ENCODE data around the gene OR10V1. TPM values are rescaled to one million over a fixed set of nuclear protein-coding genes. Genes with fewer than 3 reads are reported as not detected.

OR10V1 gene, protein sequence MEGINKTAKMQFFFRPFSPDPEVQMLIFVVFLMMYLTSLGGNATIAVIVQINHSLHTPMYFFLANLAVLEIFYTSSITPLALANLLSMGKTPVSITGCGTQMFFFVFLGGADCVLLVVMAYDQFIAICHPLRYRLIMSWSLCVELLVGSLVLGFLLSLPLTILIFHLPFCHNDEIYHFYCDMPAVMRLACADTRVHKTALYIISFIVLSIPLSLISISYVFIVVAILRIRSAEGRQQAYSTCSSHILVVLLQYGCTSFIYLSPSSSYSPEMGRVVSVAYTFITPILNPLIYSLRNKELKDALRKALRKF
- total RNA-seq = not detected in 2 replicates

DNA sequence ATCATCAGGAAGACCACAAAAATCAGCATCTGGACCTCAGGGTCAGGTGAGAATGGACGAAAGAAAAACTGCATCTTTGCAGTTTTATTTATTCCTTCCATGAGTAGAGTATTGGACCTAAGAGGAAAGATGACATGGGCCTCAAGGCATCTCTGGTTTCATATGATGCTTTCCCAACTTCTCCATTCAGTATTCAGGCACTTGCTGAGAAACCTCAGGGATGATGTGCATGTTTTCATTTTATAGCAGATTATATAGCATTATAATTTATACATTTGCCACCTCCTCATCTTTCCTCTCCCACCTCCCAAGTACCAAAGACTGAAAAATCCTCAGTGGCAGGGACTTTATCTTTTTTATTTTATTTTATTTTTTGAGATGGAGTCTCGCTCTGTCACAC is at the start of gene OR10V1:
Gene OR10V1 (minus strand): TSS at position 101 of the 400 bp plus-strand sequence. CDS start 0 bp downstream, at position 101.

DNA sequence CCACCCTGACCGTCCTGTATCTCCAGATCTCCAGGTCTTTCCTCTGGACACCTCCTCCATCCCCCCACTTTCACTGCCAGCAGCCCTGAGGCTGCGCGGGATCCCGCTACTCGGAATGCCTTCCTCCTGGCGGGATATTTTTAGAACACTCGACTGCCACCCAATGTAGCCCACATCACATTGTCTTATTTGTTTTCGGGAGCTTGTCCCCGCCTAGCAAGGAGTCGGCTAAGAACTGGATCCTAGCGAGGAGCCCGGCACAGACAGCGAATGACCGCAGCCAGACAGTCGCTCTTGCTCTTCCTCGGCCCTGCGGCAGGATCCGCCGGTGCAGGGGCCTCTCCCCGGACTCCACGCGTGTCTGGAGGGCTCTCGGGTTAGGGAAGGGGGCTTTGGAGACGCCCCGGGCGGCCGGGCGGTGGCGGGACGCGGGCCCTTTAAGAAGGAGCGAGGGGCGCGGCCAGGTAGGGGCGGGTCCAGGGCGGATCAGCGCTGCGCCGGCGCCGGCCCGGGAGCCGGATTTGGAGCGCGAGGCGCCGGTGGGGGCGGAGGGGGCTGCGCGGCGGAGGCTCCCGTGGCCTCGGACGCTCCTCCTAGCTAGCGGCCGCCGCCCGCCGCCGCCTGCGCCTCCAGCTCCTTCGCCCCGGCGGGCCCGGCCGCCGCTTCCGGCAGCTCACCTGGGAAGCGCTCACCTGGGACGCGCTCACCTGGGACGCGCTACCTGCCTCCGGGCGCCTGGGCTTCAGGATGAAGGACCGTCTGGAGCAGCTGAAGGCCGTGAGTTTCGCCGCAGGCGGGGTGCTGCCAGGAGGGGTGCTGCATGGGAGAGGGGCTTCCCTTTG is 41.4 kb upstream of the OR10V1 start, which contains the start of gene STX3:
Gene STX3 (plus strand): TSS at position 518 of the 842 bp plus-strand sequence. CDS start 230 bp downstream, at position 748.

DNA sequence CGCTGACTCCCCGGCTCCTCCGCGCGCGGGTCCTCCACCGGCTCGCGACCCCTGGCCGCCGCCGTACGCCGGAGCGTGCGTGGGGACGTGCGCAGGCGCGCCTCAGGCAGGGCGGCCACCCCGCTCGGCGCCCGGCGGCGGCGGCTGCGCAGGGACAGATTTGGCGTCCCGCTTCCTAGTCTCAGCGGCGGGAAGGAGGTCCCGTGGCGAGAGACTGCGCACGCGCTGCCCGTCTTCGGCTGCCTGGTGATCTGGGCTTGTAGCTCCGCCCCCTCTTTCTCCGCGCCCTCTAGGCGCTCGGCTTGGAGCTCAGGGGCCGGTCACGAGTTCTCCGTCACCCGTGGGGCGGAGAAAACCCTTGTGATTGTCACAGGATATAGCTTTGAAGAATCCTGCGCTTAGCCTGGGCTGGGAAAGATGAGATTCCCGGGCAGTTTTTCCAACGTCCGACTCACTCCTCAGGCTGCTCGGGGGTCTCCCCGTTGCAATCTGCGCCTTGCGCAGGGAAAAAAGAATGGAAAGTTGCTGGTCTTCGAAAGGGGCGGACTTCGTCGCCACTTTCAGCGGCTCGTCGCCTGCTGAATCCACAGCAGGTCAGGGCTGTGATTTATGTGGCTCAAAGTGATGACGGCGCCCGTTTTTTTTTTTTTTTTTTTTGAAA is 44.6 kb downstream of the OR10V1 start, which contains the start of gene PATL1:
Gene PATL1 (minus strand): TSS at position 88 of the 661 bp plus-strand sequence. CDS start 142 bp downstream, outside the sequence.

Other genes starting within 250 kb of the OR10V1 start
- gene OR4D10, start 240.5 kb downstream of the OR10V1 start, total RNA-seq = not detected in 2 replicates
- not detected in 2 replicates for gene OR4D11, start 210.3 kb downstream of the OR10V1 start, total RNA-seq
- gene OR4D9, start 202.3 kb downstream of the OR10V1 start, total RNA-seq = not detected in 2 replicates
- 13.7 and 14.9 TPM in 2 replicates for gene OSBP, start 98.1 kb downstream of the OR10V1 start, total RNA-seq
- 14.3 and 16.9 TPM in 2 replicates for gene PATL1, start 44.8 kb downstream of the OR10V1 start, total RNA-seq
- 37.0 and 41.2 TPM in 2 replicates for gene STX3, start 41.5 kb upstream of the OR10V1 start, total RNA-seq
- 52.5 and 59.1 TPM in 2 replicates for gene MRPL16, start 96.9 kb upstream of the OR10V1 start, total RNA-seq
- gene CBLIF, start 131.7 kb upstream of the OR10V1 start, total RNA-seq = not detected in 2 replicates
- gene TCN1, start 152.6 kb upstream of the OR10V1 start, total RNA-seq = not detected in 2 replicates
- not detected in 2 replicates for gene OOSP3, start 164.9 kb upstream of the OR10V1 start, total RNA-seq
- not detected in 2 replicates for gene OOSP1, start 224.6 kb upstream of the OR10V1 start, total RNA-seq

All from mammary microvascular endothelial cell (primary cell).